SK-N-MC (cell line): ENCODE data around the gene MTA1.

ENCODE experiments used
- EZH2 ChIP-seq: fragments of 200-600 bp; sonication (generic); IDR thresholded peaks from one replicate; pipeline ENCODE4 v1.6.1; 2017; ENCODE audit warnings: antibody characterized with exemption
- FOXP2 ChIP-seq: optimal IDR thresholded peaks from 2 replicates; pipeline ENCODE3; 2011; ENCODE audit warnings: mild to moderate bottlenecking, moderate library complexity; ENCODE audit not compliant: insufficient read depth; ENCODE audit errors: extremely low read length, control extremely low read depth
- POLR2AphosphoS5 ChIP-seq: IDR thresholded peaks from 2 replicates; pipeline ENCODE4 v1.6.1; 2012; ENCODE audit warnings: mild to moderate bottlenecking, low read depth, low read length, borderline replicate concordance

- TF ChIP-seq EZH2 (no peak), POLR2AphosphoS5 (no peak), FOXP2 (no peak)
These were observed 48.4 kb downstream of the MTA1 start for GRCh38 chr14:105467942-105468471.
